DND-41 (cell line): ENCODE measurements around the gene ITGA7.
A peak's percentile ranks its signal among the peaks of the same experiment; 100 is the strongest.

Experiments used
- ATAC-seq: fragments of 200-7000 bp; cut with Tn5 transposase; 3 replicates; pipeline ENCODE4 v1.9.1; 2021; ENCODE audit warnings: low read depth; ENCODE audit not compliant: insufficient read depth
- DNase-seq: peaks from one replicate; pipeline ENCODE4 v3.0.0-alpha.2; 2020
- H2AFZ ChIP-seq: 2 replicates; pipeline ENCODE4 v1.6.0; 2012; ENCODE audit warnings: low read depth, low read length
- H3K27ac ChIP-seq: 2 replicates; pipeline ENCODE4 v1.5.1; 2012; ENCODE audit warnings: low read length, inconsistent platforms
- H3K27me3 ChIP-seq: fragments of 200-600 bp; sonication (generic); 2 replicates; pipeline ENCODE4 v1.6.0; 2012; ENCODE audit warnings: low read length, mild to moderate bottlenecking, inconsistent platforms; ENCODE audit not compliant: insufficient read depth, poor library complexity
- H3K36me3 ChIP-seq: 2 replicates; pipeline ENCODE4 v1.5.1; 2012; ENCODE audit warnings: low read length, inconsistent platforms; ENCODE audit not compliant: insufficient read depth
- H3K4me1 ChIP-seq: 2 replicates; pipeline ENCODE4 v1.5.1; 2012; ENCODE audit warnings: mild to moderate bottlenecking, low read length; ENCODE audit not compliant: insufficient read depth
- H3K4me2 ChIP-seq: 2 replicates; pipeline ENCODE4 v1.6.0; 2012; ENCODE audit warnings: mild to moderate bottlenecking, moderate library complexity, low read length, inconsistent platforms; ENCODE audit not compliant: insufficient read depth
- H3K4me3 ChIP-seq, 2 experiments: fragments of 200-600 bp in 1 of 2; shearing (Covaris generic) in 1 of 2; 2 replicates each; pipeline ENCODE4 v1.5.1; 2012 to 2016; ENCODE audit warnings: inconsistent platforms in 2 of 2, low read length in 2 of 2, mild to moderate bottlenecking in 2 of 2, low read depth in 1 of 2, moderate library complexity in 1 of 2
- H3K79me2 ChIP-seq: 2 replicates; pipeline ENCODE4 v1.6.0; 2012; ENCODE audit warnings: low read length, inconsistent platforms; ENCODE audit not compliant: insufficient read depth
- H3K9ac ChIP-seq: 2 replicates; pipeline ENCODE4 v1.6.0; 2012; ENCODE audit warnings: low read depth, mild to moderate bottlenecking, inconsistent platforms, low read length, moderate library complexity
- H3K9me3 ChIP-seq: 2 replicates; pipeline ENCODE4 v1.5.1; 2012; ENCODE audit warnings: low read length, moderate library complexity, mild to moderate bottlenecking, inconsistent platforms; ENCODE audit not compliant: insufficient read depth, severe bottlenecking
- H4K20me1 ChIP-seq: 2 replicates; pipeline ENCODE4 v1.6.0; 2012; ENCODE audit warnings: low read length; ENCODE audit not compliant: insufficient read depth
- CTCF ChIP-seq: IDR thresholded peaks from 2 replicates; pipeline ENCODE4 v1.5.1; 2012; ENCODE audit warnings: borderline replicate concordance, low read length, moderate library complexity, mild to moderate bottlenecking; ENCODE audit not compliant: poor library complexity, severe bottlenecking; ENCODE audit errors: extremely low read depth
- EZH2 ChIP-seq: IDR thresholded peaks from 3 replicates; pipeline ENCODE4 v1.6.1; 2012; ENCODE audit warnings: borderline replicate concordance, low read depth, mild to moderate bottlenecking, moderate library complexity, low read length, inconsistent platforms; ENCODE audit not compliant: severe bottlenecking

The ITGA7 gene

GRCh38 chr12:55722948-55723347 lies 15.2 kb upstream of the ITGA7 start:
- no peaks in the 10 kb centered on the region for H3K27me3 ChIP-seq
- H3K4me1 ChIP-seq, result peaks cover 18% of the 10 kb centered on the region
- ATAC-seq, result no peak
- H3K4me3 ChIP-seq, result no peak overlapping the region
- H4K20me1 ChIP-seq, result peaks cover 3% of the 10 kb centered on the region; the same call in 1 of the 2 replicates
- peaks cover 75% of the 10 kb centered on the region for H3K36me3 ChIP-seq
- H3K9ac ChIP-seq, result no peak overlapping the region
- DNase-seq, result no peak
- peaks cover 17% of the 10 kb centered on the region for H3K79me2 ChIP-seq
- no peak overlapping the region for H3K27ac ChIP-seq
- no peaks in the 10 kb centered on the region for H3K9me3 ChIP-seq
- TF ChIP-seq EZH2, result no peak
- TF ChIP-seq CTCF, result no peak
- no peak overlapping the region for H2AFZ ChIP-seq
- no peak overlapping the region for H3K4me2 ChIP-seq

- Histone ChIP-seq H3K9ac (no peak overlapping the region), H3K36me3 (peaks cover 65% of the 10 kb centered on the region), H2AFZ (no peak overlapping the region), H4K20me1 (no peaks in the 10 kb centered on the region; the same call in 1 of the 2 replicates), H3K4me3 (no peak overlapping the region), H3K27ac (no peak overlapping the region), H3K27me3 (no peaks in the 10 kb centered on the region), H3K79me2 (peaks cover 20% of the 10 kb centered on the region), H3K9me3 (no peaks in the 10 kb centered on the region), H3K4me1 (peaks cover 20% of the 10 kb centered on the region), H3K4me2 (no peak overlapping the region)
- DNase-seq (no peak), ATAC-seq (no peak)
- TF ChIP-seq EZH2 (no peak), CTCF (no peak)
These were observed 14.0 kb upstream of the ITGA7 start for GRCh38 chr12:55721601-55722213.

GRCh38 chr12:55720894-55721444 lies 13.3 kb upstream of the ITGA7 start:
- peaks cover 59% of the 10 kb centered on the region for H3K36me3 ChIP-seq
- no peak overlapping the region for H3K4me3 ChIP-seq
- H3K9me3 ChIP-seq, result no peaks in the 10 kb centered on the region
- H3K79me2 ChIP-seq, result peaks cover 24% of the 10 kb centered on the region
- ATAC-seq (no peak), DNase-seq (no peak)
- no peaks in the 10 kb centered on the region; the same call in 1 of the 2 replicates for H4K20me1 ChIP-seq
- no peak overlapping the region for H2AFZ ChIP-seq
- no peak overlapping the region for H3K9ac ChIP-seq
- peaks cover 22% of the 10 kb centered on the region for H3K4me1 ChIP-seq
- TF ChIP-seq CTCF (peak; percentile 11), EZH2 (no peak)
- H3K27ac ChIP-seq, result no peak overlapping the region
- no peaks in the 10 kb centered on the region for H3K27me3 ChIP-seq
- no peak overlapping the region for H3K4me2 ChIP-seq
